ENCODE results near the gene EMX2. TPM values are rescaled to one million over a fixed set of nuclear protein-coding genes. Genes with fewer than 3 reads are reported as not detected.

Gene EMX2
- not detected for total RNA-seq
- polyA plus RNA-seq (ENCODE audit: insufficient read length in 6 of 6), result 1 to 10 TPM in 1 of 6 donors, under 1 TPM in 5; 0.17 to 1.4 (median 0.33) TPM
- long read RNA-seq, donor 1, result 0 reads
- long read RNA-seq, donor 2, result 0 reads
- long read RNA-seq, donor 3, result 0 reads
- long read RNA-seq, donor 4, result 0 reads
- long read RNA-seq, donor 5, result 0 reads
- long read RNA-seq, donor 6, result 0 reads
- long read RNA-seq, donor 7, result 0 reads
- long read RNA-seq, donor 8, result 0 reads
- long read RNA-seq, donor 9, result 0 reads
- long read RNA-seq, donor 10, result 0 reads
- long read RNA-seq, donor 11, result 0 reads
- long read RNA-seq, donor 12, result 0 reads

DNA sequence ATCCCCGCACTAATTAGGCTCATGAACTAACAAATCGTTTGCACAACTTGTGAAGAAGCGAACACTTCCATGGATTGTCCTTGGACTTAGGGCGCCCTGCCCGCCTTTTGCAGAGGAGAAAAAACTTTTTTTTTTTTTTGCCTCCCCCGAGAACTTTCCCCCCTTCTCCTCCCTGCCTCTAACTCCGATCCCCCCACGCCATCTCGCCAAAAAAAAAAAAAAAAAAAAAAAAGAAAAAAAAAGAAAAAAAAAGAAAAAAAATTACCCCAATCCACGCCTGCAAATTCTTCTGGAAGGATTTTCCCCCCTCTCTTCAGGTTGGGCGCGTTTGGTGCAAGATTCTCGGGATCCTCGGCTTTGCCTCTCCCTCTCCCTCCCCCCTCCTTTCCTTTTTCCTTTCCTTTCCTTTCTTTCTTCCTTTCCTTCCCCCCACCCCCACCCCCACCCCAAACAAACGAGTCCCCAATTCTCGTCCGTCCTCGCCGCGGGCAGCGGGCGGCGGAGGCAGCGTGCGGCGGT, at the start of gene EMX2:
TSS of gene EMX2 (plus strand) at position 41 of the 519 bp plus-strand sequence. CDS start 522 bp downstream, outside the sequence.
- TF ChIP-seq, protein P1, sequence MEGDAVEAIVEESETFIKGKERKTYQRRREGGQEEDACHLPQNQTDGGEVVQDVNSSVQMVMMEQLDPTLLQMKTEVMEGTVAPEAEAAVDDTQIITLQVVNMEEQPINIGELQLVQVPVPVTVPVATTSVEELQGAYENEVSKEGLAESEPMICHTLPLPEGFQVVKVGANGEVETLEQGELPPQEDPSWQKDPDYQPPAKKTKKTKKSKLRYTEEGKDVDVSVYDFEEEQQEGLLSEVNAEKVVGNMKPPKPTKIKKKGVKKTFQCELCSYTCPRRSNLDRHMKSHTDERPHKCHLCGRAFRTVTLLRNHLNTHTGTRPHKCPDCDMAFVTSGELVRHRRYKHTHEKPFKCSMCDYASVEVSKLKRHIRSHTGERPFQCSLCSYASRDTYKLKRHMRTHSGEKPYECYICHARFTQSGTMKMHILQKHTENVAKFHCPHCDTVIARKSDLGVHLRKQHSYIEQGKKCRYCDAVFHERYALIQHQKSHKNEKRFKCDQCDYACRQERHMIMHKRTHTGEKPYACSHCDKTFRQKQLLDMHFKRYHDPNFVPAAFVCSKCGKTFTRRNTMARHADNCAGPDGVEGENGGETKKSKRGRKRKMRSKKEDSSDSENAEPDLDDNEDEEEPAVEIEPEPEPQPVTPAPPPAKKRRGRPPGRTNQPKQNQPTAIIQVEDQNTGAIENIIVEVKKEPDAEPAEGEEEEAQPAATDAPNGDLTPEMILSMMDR (IDR thresholded peaks at IDR 0.05), result no peak
- no peaks in the 10 kb centered on the region for H3K9me3 ChIP-seq
- H3K36me3 ChIP-seq, result no peaks in the 10 kb centered on the region
- H3K27ac ChIP-seq, result no peak within 1 kb of the TSS
- peaks cover 17 to 44% of the 10 kb centered on the region in 2 donors for H3K4me1 ChIP-seq
- ATAC-seq (no peak), DNase-seq (no peak)
- H3K4me3 ChIP-seq, result no peak within 1 kb of the TSS
- peaks cover 100% of the 10 kb centered on the region in 2 donors for H3K27me3 ChIP-seq
- intact Hi-C loops (cut with DNase I), result no loop called here

DNA sequence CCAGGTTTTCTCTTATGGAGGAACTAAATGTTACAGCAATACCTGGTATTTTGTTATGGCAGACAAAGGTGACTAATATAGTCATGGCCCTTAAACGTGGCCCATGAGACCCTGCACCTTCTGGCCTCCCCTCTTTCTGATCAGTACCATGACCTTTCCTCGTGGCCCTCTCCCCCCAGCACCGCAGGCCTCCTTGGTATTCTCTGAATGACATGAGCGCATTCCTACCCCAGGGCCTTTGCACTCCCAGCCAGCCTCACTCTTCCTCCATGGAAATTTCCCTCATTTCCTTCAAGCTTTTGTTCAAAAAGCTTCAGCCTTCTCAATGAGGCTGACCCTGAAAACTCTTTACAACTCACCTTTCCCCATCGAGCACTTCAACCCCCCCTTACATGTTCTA, 46.5 kb upstream of the EMX2 start:
- H3K27ac ChIP-seq, result no peak overlapping the region
- H3K4me3 ChIP-seq, result no peak overlapping the region
- no peak for DNase-seq
- no peak for ATAC-seq
- no peaks in the 10 kb centered on the region for H3K9me3 ChIP-seq
- H3K4me1 ChIP-seq, result no peaks in the 10 kb centered on the region
- TF ChIP-seq, protein P1 (IDR thresholded peaks at IDR 0.05), result no peak
- intact Hi-C loops (cut with DNase I), result loop anchor here in 1 of 2 donors (5.0 kb wide), 1 partner anchor 746 kb away; no protein-coding TSS in a partner anchor
- peaks cover 10 to 61% of the 10 kb centered on the region in 2 donors for H3K27me3 ChIP-seq
- no peaks in the 10 kb centered on the region for H3K36me3 ChIP-seq

DNA sequence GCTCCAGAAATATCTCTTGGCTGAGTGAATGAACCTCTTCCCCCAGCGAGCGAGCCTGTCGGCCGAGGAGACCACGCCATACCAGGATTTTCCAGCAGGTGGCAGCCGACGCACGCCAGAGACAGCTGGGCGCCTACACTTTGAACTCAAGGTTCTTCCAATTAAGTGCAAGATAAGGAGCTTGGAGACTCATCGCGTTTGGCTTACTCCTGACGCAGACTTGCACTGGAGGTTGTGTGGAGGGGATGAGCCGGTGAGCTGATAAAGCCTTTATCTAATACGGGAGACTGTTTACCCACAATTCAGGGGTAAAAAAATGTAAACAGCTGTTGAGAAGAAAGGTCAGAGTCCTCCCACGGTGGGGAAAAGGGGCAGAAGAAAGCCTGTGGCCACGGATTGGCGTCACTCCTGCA, 45.9 kb upstream of the EMX2 start:
- H3K9me3 ChIP-seq, result no peaks in the 10 kb centered on the region
- no peaks in the 10 kb centered on the region for H3K4me1 ChIP-seq
- TF ChIP-seq, protein P1 (IDR thresholded peaks at IDR 0.05), result peak; percentile 91 to 92
- ATAC-seq (peak; percentile 99), DNase-seq (peak; percentile 73 to 92 (median 79))
- H3K4me3 ChIP-seq, result no peak overlapping the region
- H3K27ac ChIP-seq, result no peak overlapping the region
- H3K27me3 ChIP-seq, result peaks cover 10 to 60% of the 10 kb centered on the region in 2 donors
- intact Hi-C loops (cut with DNase I), result loop anchor here in 1 of 2 donors (5.0 kb wide), 1 partner anchor 746 kb away; no protein-coding TSS in a partner anchor
- H3K36me3 ChIP-seq, result no peaks in the 10 kb centered on the region

DNA sequence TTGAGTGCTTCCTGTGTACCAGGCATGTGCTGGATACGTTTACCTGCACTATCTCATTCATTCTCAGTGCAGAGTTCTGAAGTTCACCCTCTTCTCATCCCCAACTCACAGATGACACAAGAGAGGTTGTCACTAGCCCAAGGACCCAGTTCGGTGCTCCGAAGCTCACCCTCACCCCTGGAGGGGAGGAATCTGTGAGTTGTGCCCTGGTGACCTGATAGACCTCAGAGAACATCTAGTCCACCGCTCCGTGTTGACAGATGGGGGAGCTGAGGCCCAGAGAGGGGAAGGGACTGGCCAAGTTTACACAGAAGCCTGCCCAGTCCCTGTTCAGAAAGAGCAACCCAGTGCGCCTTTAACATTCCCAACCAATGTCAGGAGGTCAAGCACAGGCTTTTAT, 44.8 kb upstream of the EMX2 start:
- H3K36me3 ChIP-seq, result no peaks in the 10 kb centered on the region
- no peak overlapping the region for H3K27ac ChIP-seq
- H3K9me3 ChIP-seq, result no peaks in the 10 kb centered on the region
- peaks cover 10 to 60% of the 10 kb centered on the region in 2 donors for H3K27me3 ChIP-seq
- H3K4me3 ChIP-seq, result no peak overlapping the region
- ATAC-seq (no peak), DNase-seq (no peak)
- TF ChIP-seq, protein P1 (IDR thresholded peaks at IDR 0.05), result no peak
- no peaks in the 10 kb centered on the region for H3K4me1 ChIP-seq
- intact Hi-C loops (cut with DNase I), result loop anchor here in 1 of 2 donors (5.0 kb wide), 1 partner anchor 745 kb away; no protein-coding TSS in a partner anchor
